DND-41 (cell line): ENCODE results near the gene INO80.

ENCODE experiments used
- CTCF ChIP-seq: IDR thresholded peaks from 2 replicates; pipeline ENCODE4 v1.5.1; 2012; ENCODE audit warnings: borderline replicate concordance, low read length, moderate library complexity, mild to moderate bottlenecking; ENCODE audit not compliant: poor library complexity, severe bottlenecking; ENCODE audit errors: extremely low read depth
- EZH2 ChIP-seq: IDR thresholded peaks from 3 replicates; pipeline ENCODE4 v1.6.1; 2012; ENCODE audit warnings: borderline replicate concordance, low read depth, mild to moderate bottlenecking, moderate library complexity, low read length, inconsistent platforms; ENCODE audit not compliant: severe bottlenecking

GRCh38 chr15:41115161-41115651 lies 874 bp downstream of the INO80 start:
- TF ChIP-seq CTCF (peak; percentile 48), EZH2 (no peak)
